Measurements from ENCODE around the gene ATP9B.

ATP9B gene

GRCh38 chr18:79406708-79407107 lies 337.5 kb downstream of the ATP9B start (continued):
- no peak for TF ChIP-seq ZFP3 (CRISPR knock-in tag; IDR thresholded peaks at IDR 0.05)
- TF ChIP-seq BACH2 (CRISPR knock-in tag; IDR thresholded peaks at IDR 0.05; ENCODE audit: borderline replicate concordance), result no peak
- TF ChIP-seq POU6F1 (CRISPR knock-in tag; IDR thresholded peaks at IDR 0.05; ENCODE audit: borderline replicate concordance, low read depth), result no peak
- TF ChIP-seq TOX (CRISPR knock-in tag; IDR thresholded peaks at IDR 0.05; ENCODE audit: borderline replicate concordance), result no peak
- no peak for TF ChIP-seq ESRRG (CRISPR knock-in tag; IDR thresholded peaks at IDR 0.05)
- no peak for TF ChIP-seq RARB (CRISPR knock-in tag; IDR thresholded peaks at IDR 0.05)
- no peak for TF ChIP-seq OSR1 (CRISPR knock-in tag; IDR thresholded peaks at IDR 0.05)
- no peak for TF ChIP-seq GLIS3 (CRISPR knock-in tag; IDR thresholded peaks at IDR 0.05)

GRCh38 chr18:79409313-79409712 lies 340.1 kb downstream of the ATP9B start:
- TF ChIP-seq TOX (CRISPR knock-in tag; IDR thresholded peaks at IDR 0.05; ENCODE audit: borderline replicate concordance), result no peak
- TF ChIP-seq CSRNP3 (CRISPR knock-in tag; IDR thresholded peaks at IDR 0.05), result no peak
- TF ChIP-seq ZC3H10 (CRISPR knock-in tag; IDR thresholded peaks at IDR 0.05), result no peak
- no peak for TF ChIP-seq ESRRG (CRISPR knock-in tag; IDR thresholded peaks at IDR 0.05)
- TF ChIP-seq OSR1 (CRISPR knock-in tag; IDR thresholded peaks at IDR 0.05), result no peak
- no peak for TF ChIP-seq PPARA (CRISPR knock-in tag; IDR thresholded peaks at IDR 0.05; ENCODE audit: borderline replicate concordance)
- no peak for TF ChIP-seq ISL1 (CRISPR knock-in tag; IDR thresholded peaks at IDR 0.05)
- TF ChIP-seq BACH2 (CRISPR knock-in tag; IDR thresholded peaks at IDR 0.05; ENCODE audit: borderline replicate concordance), result no peak
- no peak for TF ChIP-seq TCF4 (CRISPR knock-in tag; IDR thresholded peaks at IDR 0.05; ENCODE audit: borderline replicate concordance)
- no peak for TF ChIP-seq ARNTL (CRISPR knock-in tag; IDR thresholded peaks at IDR 0.05; ENCODE audit: borderline replicate concordance, low read depth)
- ATAC-seq, result no peak

GRCh38 chr18:79410171-79410641 lies 341.0 kb downstream of the ATP9B start:
- no peak for ATAC-seq
- TF ChIP-seq ZFP30 (CRISPR knock-in tag; IDR thresholded peaks at IDR 0.05) (no peak), PATZ1 (CRISPR knock-in tag; IDR thresholded peaks at IDR 0.05; ENCODE audit: borderline replicate concordance) (no peak), SNAI2 (CRISPR knock-in tag; IDR thresholded peaks at IDR 0.05) (no peak), ESRRG (CRISPR knock-in tag; IDR thresholded peaks at IDR 0.05) (no peak)

GRCh38 chr18:79410731-79411613 lies 341.8 kb downstream of the ATP9B start:
- ATAC-seq, result no peak
- TF ChIP-seq BACH2 (CRISPR knock-in tag; IDR thresholded peaks at IDR 0.05; ENCODE audit: borderline replicate concordance) (no peak), RARB (CRISPR knock-in tag; IDR thresholded peaks at IDR 0.05) (no peak), TOX (CRISPR knock-in tag; IDR thresholded peaks at IDR 0.05; ENCODE audit: borderline replicate concordance) (no peak), ESRRG (CRISPR knock-in tag; IDR thresholded peaks at IDR 0.05) (no peak), PATZ1 (CRISPR knock-in tag; IDR thresholded peaks at IDR 0.05; ENCODE audit: borderline replicate concordance) (no peak), ZNF8 (CRISPR knock-in tag; IDR thresholded peaks at IDR 0.05) (no peak)
